Kidney tubule cell (primary cell): ENCODE measurements around the gene TTC31.

Source experiments
- DNase-seq: peaks from one replicate; pipeline ENCODE4 v3.0.0-alpha.2; 2018; ENCODE audit warnings: low spot score

TTC31 gene

DNA sequence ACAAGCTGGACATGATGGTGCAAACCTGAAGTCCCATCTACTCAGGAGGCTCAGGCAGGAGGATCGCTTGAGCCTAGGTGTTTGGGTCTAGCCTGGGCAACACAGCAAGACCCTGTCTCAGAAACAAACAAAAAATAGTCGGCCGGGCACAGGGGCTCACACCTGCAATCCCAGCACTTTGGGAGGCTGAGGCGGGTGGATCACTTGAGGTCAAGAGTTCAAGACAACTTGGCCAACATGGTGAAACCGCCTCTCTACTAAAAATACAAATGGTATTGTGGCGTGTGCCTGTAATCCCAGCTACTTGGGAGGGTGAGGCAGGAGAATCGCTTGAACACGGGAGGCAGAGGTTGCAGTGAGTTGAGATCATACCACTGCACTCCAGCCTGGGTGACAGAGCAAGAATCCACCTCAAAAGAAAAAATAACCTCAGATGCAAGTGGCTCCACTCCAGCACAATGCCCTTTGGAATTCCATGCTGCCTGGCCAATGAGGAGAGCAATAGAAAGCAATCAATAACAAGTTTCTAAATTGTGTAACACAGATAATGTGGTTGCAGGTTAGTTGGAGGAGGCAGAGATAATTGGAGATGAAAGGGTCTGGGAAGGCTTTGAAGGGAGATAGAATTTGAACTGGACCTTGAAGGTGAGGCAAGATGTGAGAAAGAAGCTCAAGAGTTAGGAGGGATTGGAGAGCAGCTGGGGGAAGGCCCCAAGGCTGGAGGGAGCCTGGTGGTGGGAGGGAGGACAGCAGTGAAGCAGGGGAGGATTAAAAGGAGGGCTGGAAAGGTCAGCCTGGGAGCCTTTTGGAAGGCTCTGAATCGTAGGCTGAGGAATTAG lies 6.0 kb downstream of the TTC31 start:
- no peak for DNase-seq

- no peak for DNase-seq
Observed at GRCh38 chr2:74489906-74490305, 7.0 kb downstream of the TTC31 start.

DNA sequence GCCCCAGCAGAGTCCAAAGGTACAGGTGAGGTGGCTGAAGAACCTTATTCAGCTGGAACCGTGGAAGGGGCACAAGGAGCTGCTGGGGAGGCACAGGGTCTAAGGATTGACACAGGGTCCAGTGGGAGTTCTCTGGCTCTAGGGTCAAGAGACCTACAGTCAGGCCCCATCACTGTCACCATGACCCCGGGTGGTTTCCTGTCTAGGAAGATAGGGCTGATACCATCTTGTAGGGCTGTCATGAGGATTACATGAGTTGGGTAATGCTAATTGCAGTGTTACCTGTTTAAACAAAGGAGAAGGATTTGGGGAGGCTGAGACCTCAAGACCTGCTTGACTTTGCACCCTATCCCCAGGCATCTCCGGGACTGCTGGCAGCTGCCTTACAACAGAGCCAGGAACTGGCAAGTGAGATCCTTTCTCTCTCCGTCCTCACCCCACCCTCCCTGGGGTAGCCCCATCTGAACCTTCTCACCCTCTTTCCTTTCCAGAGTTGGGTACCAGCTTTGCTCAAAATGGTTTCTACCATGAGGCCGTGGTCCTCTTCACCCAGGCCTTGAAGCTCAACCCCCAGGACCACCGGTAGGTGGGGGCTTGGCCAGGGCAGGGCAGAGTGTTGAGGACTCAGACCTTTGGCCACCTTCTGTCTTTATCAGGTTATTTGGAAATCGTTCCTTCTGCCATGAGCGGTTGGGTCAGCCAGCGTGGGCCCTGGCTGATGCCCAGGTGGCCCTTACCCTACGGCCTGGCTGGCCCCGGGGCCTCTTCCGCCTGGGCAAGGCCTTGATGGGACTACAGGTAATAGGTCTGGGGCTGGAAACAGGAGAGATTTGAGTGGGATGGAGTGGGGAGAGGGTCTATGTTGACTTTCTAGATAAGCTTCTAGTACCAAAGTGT lies 9.0 kb downstream of the TTC31 start:
- DNase-seq = no peak

GRCh38 chr2:74493546-74493945 lies 10.7 kb downstream of the TTC31 start:
- DNase-seq = peak; percentile 31

DNA sequence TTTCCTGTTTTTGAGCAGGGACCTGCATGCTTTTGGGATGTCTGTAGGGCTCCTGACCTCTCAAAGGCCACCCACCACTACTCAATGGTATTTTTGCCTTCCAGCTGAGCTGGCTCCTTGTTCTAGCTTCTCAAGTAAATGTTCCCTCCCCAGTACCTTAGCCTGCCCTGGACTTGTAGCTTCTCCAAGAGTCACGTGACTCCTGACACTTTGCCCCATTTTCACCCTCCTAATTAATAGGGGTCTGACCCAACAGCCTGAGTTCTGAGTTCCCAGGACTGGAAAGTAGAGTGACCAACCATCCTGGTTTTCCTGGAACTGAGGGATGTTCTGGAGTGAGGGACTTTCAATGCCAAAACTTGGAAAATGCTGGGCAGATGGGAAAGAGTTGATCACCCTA lies 12.6 kb downstream of the TTC31 start:
- no peak for DNase-seq

GRCh38 chr2:74496997-74497776 lies 14.3 kb downstream of the TTC31 start:
- DNase-seq = no peak

DNA sequence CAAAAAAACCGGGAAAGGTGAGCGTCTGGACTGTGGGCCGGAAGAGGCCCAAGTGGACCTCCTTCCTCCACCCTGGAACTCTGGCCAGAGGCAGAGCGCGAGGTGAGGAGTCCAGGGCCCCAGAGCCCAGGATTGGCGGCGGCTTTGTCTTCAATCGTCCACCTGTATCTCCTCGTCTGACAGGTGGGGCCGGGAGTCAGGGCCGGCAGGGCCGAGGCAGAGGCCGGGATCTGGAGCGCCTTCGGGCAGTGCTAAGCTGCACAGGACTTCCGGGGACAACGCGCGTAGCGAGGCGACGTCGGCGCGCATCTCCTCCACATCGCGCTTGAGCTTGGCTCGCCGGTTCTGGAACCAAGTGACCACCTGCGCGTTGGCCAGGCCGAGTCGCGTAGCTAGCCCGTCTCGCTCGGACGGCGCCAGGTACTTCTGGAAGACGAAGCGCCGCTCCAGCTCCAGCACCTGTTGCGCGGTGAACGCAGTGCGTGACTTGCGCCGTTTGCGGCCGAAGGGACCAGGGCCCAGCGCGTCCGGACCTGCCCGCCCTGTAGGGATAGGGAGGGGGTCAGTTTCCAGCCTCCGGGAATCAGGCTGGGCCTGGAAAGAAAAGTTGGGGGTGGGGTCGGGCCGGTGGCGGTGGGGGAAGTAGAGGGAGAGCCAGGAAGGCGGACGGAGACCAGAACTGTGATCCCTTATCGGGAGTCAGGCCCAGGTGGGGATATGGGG lies 15.1 kb downstream of the TTC31 start:
- no peak for DNase-seq

DNA sequence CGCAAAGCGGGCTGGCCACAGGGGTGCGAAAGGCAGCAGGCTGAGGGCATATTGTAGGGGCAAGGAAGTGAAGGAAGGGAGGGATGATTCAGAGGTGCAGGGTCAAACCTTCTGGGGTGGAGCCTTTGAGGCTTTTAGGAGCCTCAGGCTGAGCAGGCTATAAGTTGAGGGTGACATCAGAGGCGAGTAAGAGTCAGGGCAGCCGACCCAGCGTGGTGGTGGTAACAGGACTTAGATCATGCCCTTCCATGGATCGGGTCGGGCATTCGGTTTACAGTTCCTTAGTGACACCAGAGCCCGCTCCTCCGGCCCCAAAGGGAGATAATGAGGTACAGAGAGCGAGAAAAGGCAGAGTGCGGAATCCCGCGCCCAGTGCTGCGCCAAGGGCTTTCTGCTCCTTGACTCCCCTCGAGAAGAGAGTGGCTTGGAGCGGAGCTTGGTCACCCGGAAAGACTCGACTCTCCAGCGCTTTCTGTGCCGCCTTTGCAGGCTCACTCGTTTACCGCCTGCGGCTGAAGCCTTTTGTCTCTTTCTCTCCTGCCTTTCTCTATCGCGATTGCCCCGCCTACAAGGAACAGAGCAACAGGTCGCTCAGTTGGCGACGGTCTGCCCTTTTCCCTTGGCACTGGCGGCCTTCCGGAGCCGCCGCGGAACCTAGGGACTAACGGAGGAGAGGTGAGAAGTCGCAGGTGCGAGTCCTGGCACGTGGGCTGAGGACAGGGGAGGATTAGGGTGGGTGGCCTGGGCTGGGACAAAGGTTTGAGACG lies 15.8 kb downstream of the TTC31 start:
- peak; percentile 57 for DNase-seq

GRCh38 chr2:74499267-74499939 lies 16.5 kb downstream of the TTC31 start, which contains the start of gene LBX2:
Gene LBX2 (minus strand): TSS chr2:74499603. CDS start chr2:74499537, 66 bp downstream.
- DNase-seq = no peak

DNA sequence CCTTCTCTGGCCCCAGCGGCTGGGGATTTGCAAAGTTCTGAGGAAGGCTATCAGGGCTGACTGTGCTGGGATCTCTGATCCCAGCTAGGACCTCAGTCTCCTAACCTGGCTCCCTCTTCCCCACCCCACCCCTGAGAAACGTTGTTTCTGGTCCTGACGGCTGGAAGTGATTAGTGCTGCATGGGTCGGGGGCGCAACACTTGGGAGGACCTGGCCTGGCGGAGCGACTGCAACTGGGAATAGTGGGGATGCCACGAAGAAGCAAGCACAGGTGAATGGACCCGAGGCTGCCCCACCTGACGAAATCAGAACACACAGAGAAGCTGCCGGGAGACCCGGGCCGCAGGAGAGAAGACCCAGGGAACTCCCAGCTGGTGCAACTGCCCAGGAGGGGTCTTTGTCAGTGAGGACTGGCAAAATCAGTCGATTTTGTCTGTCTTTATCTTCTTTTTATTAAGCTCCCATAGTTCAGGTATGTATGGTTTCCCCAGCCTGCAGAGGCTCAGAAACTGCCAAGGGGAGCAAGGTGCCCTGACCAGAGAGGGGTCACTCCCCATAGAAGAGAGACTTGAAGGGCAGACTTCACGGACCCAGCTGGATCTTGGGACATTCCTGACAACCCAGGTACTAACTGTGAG lies 17.2 kb downstream of the TTC31 start:
- DNase-seq = no peak

- no peak for DNase-seq
Observed at GRCh38 chr2:74500578-74500946, 17.7 kb downstream of the TTC31 start.

- no peak for DNase-seq
Observed at GRCh38 chr2:74501335-74502071, 18.6 kb downstream of the TTC31 start.

DNA sequence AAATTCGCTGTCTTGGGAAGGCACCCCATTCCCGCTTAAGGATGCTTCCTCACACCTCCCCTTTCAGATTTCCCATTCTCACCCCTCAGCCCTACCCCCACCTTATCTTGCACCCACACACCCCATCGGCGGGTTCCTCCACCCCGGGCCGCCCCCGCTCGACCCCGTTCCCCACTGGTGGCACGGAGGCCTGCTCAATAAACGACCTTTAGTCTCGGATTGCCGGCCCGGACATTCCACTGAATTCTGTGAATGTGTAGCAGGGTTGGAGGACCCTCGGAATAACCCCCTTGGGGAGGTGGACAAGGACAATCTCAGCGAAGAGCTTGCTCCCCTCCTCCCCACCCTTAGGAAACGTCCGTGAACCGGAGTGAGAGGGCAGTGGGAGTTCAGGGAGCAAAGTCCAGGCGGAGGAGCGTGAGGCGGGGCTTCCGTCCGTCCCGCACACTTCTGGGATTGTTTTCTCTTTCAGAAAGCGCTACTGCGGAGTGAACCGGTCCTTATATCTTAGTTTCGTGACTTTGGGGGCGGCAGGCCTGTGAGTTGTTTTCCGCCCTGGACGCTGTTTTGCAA lies 19.4 kb downstream of the TTC31 start:
- DNase-seq = no peak

GRCh38 chr2:74502720-74503505 lies 20.0 kb downstream of the TTC31 start:
- peak; percentile 83 for DNase-seq

DNA sequence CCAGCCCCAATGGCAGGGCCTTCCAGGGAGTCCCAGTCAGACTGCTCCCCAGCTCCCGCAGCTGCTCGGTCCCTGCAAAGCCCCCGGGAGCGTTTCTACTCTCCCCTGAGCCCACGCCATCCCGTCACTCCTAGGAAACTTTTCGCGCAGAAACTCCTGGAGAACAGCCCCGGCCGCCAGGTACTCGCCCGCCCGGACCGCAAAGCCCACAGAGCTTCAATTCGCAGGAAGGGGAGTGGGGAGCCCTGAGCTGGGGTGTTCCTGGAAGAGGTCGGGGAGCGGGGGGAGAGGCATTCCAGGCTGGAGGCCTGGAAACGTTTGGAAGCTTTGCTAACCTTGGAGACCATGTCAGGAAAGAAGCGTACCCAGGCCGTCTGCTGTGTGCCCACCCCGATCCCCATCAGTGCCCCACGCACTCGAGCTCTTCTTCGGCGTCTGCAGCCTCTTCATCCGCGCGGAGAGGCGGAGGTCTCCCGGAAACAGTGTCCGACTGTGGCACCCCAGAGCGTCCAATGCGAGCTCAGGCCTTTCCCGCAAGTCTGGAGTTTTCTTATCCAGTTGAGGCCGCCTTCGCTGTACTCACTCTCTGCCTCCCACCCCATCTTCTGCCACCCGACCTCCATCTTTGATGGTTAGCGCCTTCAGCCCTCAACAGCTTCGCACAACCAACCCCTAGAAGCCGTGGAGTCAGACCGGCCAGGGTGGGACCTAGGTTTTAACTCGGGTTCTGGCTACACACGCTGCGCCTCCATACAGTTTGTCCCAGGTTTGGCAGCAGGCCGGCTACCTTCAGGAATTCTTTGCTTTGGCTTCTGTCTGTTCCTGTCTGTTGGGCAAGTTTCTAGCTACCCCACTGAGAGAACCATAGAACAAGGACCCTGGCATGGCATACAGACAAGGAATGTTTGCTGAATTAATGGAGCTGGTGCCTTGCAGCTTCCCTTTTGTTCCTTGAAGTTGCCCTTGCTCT lies 20.9 kb downstream of the TTC31 start:
- DNase-seq = no peak

- no peak for DNase-seq
Observed at GRCh38 chr2:74504591-74504990, 21.7 kb downstream of the TTC31 start.
